Activated CD8-positive, alpha-beta T cell treated with anti-CD3 and anti-CD28 coated beads for 36 hours (primary cell): ENCODE measurements around the gene RSL1D1. TPM values are rescaled to one million over a fixed set of nuclear protein-coding genes. Genes with fewer than 3 reads are reported as not detected.

ENCODE experiments used
- ATAC-seq: fragments of 200-7000 bp; cut with Tn5 transposase; one replicate; pipeline ENCODE4 v1.10.0; 2021; ENCODE audit warnings: mild to moderate bottlenecking, moderate library complexity
- CTCF ChIA-PET: fragments of 350-600 bp; sonication (Branson Sonifier 250); formaldehyde crosslinking; loops from one replicate; lab custom pipeline; 2021; ENCODE audit warnings: antibody characterized with exemption; lab: Charles Lee
- POLR2A ChIA-PET: fragments of 350-600 bp; sonication (Branson Sonifier 250); formaldehyde crosslinking; loops from one replicate; lab custom pipeline; 2021; ENCODE audit warnings: antibody characterized with exemption; lab: Charles Lee
- DNase-seq: peaks from one replicate; pipeline ENCODE4 v3.0.0-alpha.2; 2020
- H3K27ac Mint-ChIP-seq: one replicate; pipeline ENCODE4 v1.8.0; 2021; ENCODE audit warnings: mild to moderate bottlenecking, mixed read lengths
- H3K27me3 Mint-ChIP-seq: one replicate; pipeline ENCODE4 v1.8.0; 2021; ENCODE audit warnings: mixed read lengths
- H3K36me3 Mint-ChIP-seq: one replicate; pipeline ENCODE4 v1.8.0; 2021; ENCODE audit warnings: low read depth, mixed read lengths
- H3K4me1 Mint-ChIP-seq: one replicate; pipeline ENCODE4 v1.8.0; 2021; ENCODE audit warnings: low read depth, mixed read lengths
- H3K4me3 Mint-ChIP-seq: one replicate; pipeline ENCODE4 v1.8.0; 2021; ENCODE audit warnings: mild to moderate bottlenecking, moderate library complexity, mixed read lengths
- H3K9me3 Mint-ChIP-seq: one replicate; pipeline ENCODE4 v1.8.0; 2021; ENCODE audit warnings: mixed read lengths
- CTCF ChIP-seq: fragments of 200-600 bp; IDR thresholded peaks from one replicate; pipeline ENCODE4 v1.8.0; 2022; ENCODE audit warnings: antibody characterized with exemption, mild to moderate bottlenecking
- intact Hi-C: fragments of 100-400 bp; cut with micrococcal nuclease; formaldehyde crosslinking; loops from one replicate; pipeline ENCODE4 v1.10.0; 2022
- total RNA-seq, 2 experiments: library from RNA; stranded (reverse); gene quantifications; one replicate each; pipeline ENCODE4 v1.2.3, GENCODE V29; 2021

RSL1D1 gene
- total RNA-seq, 2 experiments from 2014 or later: 344 TPM

GRCh38 chr16:11877374-11877773, 26.0 kb upstream of the RSL1D1 start:
- Mint-ChIP-seq H3K27ac (no peak overlapping the region), H3K27me3 (no peaks in the 10 kb centered on the region), H3K36me3 (peaks cover 45% of the 10 kb centered on the region), H3K9me3 (no peaks in the 10 kb centered on the region), H3K4me1 (peaks cover 4% of the 10 kb centered on the region), H3K4me3 (no peak overlapping the region)
- intact Hi-C loops: no loop called here
- ATAC-seq (no peak), DNase-seq (no peak)
- no peak for TF ChIP-seq CTCF
- ChIA-PET POLR2A (no interaction called here), CTCF (interaction anchor here (1.4 kb wide), 1 partner anchor 191 kb away, joined by 3 read pairs; no protein-coding TSS in a partner anchor)

GRCh38 chr16:11876306-11876705, 25.0 kb upstream of the RSL1D1 start:
- ChIA-PET POLR2A (interaction anchor here (0.9 kb wide), 1 partner anchor 18 kb away, joined by 3 read pairs; no protein-coding TSS in a partner anchor), CTCF (interaction anchor here (0.8 kb wide), 1 partner anchor 26 kb away, joined by 3 read pairs; no protein-coding TSS in a partner anchor)
- Mint-ChIP-seq H3K9me3 (no peaks in the 10 kb centered on the region), H3K27ac (peak overlapping the region; percentile 1), H3K4me1 (peaks cover 4% of the 10 kb centered on the region), H3K4me3 (no peak overlapping the region), H3K36me3 (peaks cover 43% of the 10 kb centered on the region), H3K27me3 (no peaks in the 10 kb centered on the region)
- TF ChIP-seq CTCF: no peak
- intact Hi-C loops: no loop called here
- ATAC-seq (no peak), DNase-seq (no peak)

- H3K4me3 Mint-ChIP-seq: no peak overlapping the region
- CTCF ChIA-PET: interaction anchor here (1.8 kb wide), 1 partner anchor 192 kb away, joined by 8 read pairs; no protein-coding TSS in a partner anchor
- no peaks in the 10 kb centered on the region for H3K27me3 Mint-ChIP-seq
- TF ChIP-seq CTCF: no peak
- POLR2A ChIA-PET: interaction anchor here (0.6 to 1.4 kb wide), 2 partner anchors 8 to 404 kb away, joined by 4 read pairs; no protein-coding TSS in a partner anchor
- no peaks in the 10 kb centered on the region for H3K9me3 Mint-ChIP-seq
- DNase-seq (no peak), ATAC-seq (no peak)
- H3K4me1 Mint-ChIP-seq: peaks cover 4% of the 10 kb centered on the region
- peaks cover 42% of the 10 kb centered on the region for H3K36me3 Mint-ChIP-seq
- intact Hi-C loops: no loop called here
- peak overlapping the region; percentile 23 for H3K27ac Mint-ChIP-seq
Observed at GRCh38 chr16:11875721-11876120, 24.4 kb upstream of the RSL1D1 start.

GRCh38 chr16:11871193-11871592, 19.9 kb upstream of the RSL1D1 start:
- H3K36me3 Mint-ChIP-seq: peaks cover 28% of the 10 kb centered on the region
- no peaks in the 10 kb centered on the region for H3K9me3 Mint-ChIP-seq
- POLR2A ChIA-PET: no interaction called here
- intact Hi-C loops: no loop called here
- no peaks in the 10 kb centered on the region for H3K27me3 Mint-ChIP-seq
- peaks cover 4% of the 10 kb centered on the region for H3K4me1 Mint-ChIP-seq
- CTCF ChIA-PET: interaction anchor here (1.5 kb wide), 1 partner anchor 29 kb away, joined by 3 read pairs; no protein-coding TSS in a partner anchor
- H3K27ac Mint-ChIP-seq: peak overlapping the region; percentile 38
- ATAC-seq: no peak
- no peak overlapping the region for H3K4me3 Mint-ChIP-seq
- no peak for TF ChIP-seq CTCF
- no peak for DNase-seq

GRCh38 chr16:11870399-11870798, 19.1 kb upstream of the RSL1D1 start:
- no peak for ATAC-seq

More at GRCh38 chr16:11870399-11870798, 19.1 kb upstream of the RSL1D1 start:
- Mint-ChIP-seq H3K27me3 (no peaks in the 10 kb centered on the region), H3K4me1 (peaks cover 9% of the 10 kb centered on the region), H3K27ac (no peak overlapping the region), H3K4me3 (no peak overlapping the region), H3K36me3 (peaks cover 20% of the 10 kb centered on the region), H3K9me3 (no peaks in the 10 kb centered on the region)
- TF ChIP-seq CTCF: no peak
- ChIA-PET POLR2A (no interaction called here), CTCF (no interaction called here)
- DNase-seq: no peak
- intact Hi-C loops: no loop called here
